GM19193 (cell line): ENCODE results near the gene ADI1.

ENCODE experiments used
- POLR2A ChIP-seq: IDR thresholded peaks from 4 replicates; pipeline ENCODE4 v1.6.1; 2011; ENCODE audit not compliant: insufficient read depth, insufficient read length; ENCODE audit errors: extremely low read depth

Gene ADI1

DNA sequence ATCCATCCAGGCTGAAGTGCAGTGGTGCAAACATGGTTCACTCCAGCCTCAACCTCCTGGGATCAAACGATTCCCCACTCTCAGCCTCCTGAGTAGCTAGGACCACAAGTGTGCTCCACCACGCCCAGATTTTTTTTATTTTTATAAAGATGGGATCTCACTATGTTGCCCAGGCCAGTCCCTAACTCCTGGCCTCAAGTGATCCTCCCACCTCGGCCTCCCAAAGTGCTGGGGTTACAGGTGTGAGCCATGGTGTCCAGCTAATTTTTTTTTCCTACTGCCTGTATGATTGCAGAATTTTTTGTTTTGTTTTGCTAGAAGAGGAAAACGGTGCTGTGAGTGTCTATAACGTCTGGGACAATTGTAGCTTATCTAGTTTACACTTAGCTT, 38.3 kb downstream of the ADI1 start:
- TF ChIP-seq POLR2A, result no peak

DNA sequence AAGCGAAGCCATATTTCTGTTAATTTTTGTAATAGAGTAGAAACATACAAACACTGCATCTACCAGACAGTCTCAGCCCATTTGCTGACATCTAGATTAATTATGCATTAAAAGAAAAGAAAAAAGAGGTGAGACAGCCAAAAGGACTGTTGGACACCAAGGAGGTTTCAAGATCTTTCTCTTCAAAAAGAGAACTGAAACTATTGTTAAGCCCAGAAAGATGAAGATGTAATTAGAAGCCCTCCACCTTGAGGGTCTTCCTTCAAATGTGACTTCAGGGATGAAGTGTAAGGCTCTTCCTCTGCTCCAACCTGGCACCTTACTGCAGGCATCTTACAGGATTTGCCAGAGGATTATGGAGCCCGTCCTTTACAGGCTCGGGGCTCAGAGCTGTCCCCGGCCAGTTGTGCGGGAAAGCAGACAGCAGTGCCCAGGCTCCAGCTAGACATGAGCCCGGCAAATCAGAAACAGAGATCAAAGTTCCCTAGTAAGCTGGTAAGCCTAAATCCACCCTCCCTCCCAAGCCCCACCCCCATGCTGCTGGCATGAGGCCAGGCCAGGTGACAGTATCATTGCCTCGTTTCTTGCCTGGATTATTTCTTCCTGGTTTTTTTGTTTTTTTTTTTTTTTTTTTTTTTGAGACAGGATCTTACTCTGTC, 38.9 kb downstream of the ADI1 start:
- TF ChIP-seq POLR2A, result no peak

DNA sequence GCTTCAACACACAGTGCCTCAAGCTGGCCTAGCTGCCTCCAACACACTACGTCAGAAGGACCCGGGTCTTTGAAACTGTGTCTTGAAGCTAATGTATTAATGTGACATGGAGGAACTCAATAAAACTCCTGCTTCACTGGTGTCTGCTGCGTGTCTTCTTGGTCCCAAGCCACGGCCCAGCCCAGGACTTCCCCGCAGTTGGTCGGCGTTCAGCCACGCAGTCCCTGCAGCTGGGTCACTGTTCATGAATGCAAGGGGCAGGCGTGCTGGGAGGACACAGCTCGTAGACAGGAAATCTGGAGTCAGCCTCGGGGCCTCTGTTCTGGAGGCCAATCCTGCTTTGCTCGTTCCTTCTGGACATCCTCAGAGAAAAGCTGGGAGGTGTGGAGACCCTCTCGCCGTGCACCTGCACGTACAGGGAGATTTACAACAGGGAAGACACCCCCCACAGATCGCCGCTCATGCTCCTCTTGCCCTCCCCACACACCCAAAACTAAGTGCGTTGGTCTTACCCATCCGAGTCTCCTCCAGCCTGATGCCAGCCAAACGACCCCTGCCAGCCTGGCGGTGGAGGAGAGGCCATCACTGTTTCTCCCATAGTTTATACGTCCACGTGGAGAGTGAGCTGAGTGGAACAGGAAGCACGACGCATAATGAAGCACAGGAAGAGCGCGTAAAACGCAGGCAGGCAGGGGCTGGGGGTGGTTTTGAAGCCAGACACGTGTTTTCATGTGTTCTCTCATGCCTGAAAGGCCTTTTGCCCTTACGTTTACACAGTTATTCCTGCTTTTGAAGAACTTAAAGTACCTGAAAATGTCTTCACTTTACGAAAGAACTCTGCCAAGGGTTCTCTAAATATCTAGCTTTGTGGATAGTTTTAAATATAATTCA, 39.7 kb downstream of the ADI1 start:
- TF ChIP-seq POLR2A, result no peak

DNA sequence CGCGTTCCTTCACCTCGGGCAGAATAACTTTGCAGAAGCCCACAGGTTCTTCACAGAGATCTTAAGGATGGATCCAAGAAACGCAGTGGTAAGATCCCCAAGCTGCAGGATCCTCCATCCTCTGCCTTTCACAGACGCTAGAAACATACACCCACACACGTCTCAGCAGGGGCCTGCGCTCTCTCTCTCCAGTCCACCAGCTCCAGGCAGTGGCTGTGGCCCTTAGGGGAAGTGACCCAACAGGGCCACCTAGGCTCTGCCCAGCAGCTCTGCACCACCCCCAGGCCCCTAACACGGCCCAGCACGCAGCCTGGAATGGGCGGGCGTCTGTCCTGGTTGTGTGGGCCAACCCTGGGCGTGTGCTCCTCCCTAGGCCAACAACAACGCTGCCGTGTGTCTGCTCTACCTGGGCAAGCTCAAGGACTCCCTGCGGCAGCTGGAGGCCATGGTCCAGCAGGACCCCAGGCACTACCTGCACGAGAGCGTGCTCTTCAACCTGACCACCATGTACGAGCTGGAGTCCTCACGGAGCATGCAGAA, 40.4 kb downstream of the ADI1 start:
- TF ChIP-seq POLR2A, result no peak

DNA sequence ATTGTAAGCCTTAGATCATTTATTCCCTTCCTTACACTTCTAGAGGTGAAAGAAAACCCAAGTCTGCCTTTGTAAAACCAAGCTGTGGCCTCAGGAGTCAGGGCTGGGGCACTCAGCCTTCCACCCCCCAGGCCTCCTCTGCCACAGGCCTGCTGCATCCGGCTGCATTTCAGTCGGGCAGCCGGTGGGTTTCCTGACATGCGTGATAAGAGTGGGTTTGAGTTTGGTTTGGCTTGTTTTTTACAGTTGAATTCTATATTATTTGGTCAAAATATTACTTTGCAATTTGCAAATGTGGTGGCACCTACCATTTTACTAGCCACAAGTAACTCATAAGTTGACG, 42.4 kb downstream of the ADI1 start:
- no peak for TF ChIP-seq POLR2A

DNA sequence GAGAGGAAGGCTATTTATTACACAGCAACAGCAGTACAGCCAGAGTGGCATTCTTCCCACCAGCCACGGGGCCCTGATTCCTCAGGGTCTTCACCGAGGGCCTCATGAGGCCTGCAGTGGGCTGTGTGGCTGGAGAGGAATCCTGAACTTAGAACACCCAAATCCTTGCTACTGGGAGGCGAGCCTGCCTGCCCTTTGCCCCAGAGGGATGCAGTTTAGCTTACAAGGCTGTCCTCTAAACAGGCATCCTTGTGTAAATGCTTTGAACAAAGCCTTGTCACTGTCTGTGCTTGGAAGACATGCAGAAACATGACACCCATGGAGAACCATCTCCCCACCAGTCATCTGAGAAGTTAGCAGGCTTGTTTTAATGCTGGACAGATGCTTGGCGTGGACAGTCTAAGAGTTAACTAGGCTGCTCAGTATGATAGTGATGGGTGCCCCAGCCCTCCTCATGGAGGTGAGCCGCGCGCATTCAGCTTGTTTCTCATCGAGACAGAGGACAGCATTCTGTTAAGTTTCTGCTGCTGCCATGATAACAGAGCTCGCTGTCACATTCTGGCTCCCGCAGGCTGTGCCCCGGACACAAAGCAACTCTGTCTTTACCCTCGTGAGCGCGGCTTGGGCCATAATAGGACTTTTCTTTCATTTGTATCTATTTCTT, 42.9 kb downstream of the ADI1 start:
- TF ChIP-seq POLR2A, result no peak

DNA sequence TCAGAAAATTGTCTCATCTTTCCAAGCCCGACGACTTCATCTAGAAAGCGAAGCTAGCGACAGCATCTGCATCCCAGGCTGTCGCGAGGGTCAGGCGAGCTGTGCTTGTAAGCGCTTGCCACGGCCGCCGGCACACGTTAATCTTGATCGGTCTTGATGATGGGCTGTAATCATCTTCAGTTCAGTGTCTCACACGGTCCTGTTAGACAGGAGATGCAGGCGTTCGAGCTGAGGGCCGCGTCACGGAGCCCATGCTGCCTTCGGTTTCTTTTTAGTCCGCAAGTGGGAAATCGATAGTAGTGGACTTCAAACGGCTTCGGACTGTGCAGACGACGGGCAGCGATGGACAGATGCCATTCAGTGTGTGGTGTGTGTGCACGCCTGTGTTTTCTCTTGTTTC, 43.6 kb downstream of the ADI1 start:
- TF ChIP-seq POLR2A, result no peak

DNA sequence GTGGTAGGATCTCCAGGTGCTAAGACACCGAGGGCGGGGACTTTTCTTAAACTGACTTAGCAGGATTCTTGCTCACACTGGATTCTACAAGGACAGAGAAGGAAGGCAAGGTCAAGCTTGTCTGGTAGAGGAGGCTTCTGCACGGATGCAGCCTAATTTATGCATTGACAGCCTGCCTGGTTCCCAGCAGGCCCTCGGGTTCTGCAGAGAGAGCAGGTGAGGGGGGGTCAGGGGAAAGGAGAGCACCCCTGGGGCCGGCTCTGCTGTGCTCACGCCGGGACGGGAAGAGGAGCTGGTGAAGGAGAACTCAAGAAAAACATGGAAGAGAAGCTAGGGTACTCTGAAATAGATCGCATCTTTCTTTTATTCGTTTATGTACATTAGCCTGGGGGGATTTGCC, 46.4 kb downstream of the ADI1 start:
- no peak for TF ChIP-seq POLR2A

DNA sequence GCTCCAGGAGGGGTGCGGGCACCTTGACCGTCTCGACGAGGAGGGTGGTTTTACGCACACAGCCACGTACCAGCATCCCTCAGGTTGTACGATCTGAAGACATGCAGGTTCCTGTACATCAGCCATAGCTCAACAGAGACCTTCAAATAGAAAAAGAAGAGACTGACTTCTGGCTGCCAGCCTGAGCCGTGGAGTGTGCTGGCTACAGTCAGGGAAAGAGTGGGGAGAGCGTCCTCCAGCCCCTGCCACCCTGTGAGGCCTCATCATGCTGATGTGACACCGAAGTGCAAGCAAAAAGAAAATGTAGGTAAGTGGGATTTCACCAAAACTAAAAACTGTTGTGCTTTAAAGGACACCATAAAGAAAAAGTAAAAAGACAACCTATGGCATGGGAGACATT, 47.0 kb downstream of the ADI1 start:
- TF ChIP-seq POLR2A, result no peak

DNA sequence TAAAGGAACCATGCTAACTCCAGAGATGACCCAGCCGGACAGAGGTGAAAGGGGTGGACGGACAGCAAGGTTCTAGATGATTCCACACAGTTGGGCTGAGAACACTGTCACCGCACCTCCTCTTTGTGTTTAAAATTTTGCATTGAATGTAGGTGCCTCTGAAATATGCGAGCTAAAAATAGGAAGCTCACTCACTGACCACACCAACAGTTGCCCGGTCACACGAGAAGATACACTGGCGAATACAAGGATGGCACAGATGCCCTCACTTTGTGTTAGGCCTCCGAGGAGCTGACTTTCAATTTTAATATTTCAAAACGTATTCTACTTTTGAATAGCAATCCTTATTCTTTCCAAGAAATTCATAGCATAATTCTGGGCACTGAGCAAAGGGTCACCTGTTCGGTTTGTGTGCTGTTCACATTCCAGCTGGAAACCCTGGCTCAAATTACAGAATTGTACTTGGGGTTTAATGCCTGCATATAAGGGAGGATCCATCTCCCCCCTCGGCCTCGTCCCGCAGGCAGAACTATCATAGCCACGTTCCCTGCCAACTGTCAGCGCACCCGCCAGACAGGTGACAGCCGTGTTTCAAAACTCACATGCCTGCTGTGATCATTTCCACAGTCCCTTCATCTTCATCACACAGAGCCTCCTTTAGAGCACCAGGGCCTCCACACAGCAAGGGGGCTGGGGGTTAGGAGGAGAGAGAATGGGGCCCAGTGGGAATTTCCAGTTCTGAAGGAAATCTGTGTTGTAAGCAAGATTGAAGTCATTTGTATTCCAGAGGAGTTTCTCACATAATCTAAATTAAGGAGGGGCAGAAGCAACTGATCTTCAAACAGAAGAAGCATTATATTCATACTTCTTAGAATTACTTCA, 48.2 kb downstream of the ADI1 start:
- TF ChIP-seq POLR2A, result no peak

DNA sequence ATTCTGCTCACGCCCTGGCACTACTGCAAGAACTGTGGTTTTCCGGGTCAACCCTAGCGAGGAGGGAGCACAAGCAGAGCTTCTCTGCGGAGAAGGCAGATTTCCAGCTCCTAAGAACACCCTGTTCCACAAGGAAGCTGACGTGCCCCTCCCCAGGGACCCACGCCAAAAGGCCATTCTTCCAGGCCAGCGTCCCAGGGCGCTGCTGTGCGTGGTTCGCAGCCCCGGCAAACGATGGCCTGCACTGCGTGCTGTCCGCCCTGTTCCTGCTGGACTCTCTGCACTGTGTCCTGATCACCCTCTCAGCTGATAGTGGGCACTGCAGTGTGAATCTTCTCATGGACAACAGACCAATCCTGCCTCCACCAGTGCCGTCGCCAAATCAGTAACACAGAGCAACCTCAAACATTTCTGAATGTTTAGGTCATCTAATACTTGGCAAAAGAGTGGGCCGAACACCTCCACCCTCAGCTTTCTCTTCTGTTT, 49.1 kb downstream of the ADI1 start:
- TF ChIP-seq POLR2A, result no peak

DNA sequence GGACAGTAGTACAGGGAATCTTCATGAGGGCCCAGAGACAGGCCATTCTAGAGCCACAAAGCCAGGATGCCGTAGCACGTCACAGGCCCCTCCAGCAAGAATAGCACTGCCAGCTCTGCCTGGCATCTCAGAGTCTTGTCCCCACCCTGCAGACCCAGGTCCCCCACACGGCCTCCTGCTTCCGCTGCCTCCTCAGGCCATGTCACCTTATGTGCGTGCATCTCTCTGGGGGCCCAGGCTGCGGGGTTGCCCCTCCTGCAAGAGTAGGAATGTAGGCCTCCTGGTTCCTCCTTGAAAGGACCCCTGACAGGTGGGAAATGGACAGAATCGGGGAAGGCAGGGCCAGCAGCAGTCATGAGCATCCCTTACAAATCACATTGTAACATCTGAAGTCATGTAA, 49.8 kb downstream of the ADI1 start:
- TF ChIP-seq POLR2A, result no peak

DNA sequence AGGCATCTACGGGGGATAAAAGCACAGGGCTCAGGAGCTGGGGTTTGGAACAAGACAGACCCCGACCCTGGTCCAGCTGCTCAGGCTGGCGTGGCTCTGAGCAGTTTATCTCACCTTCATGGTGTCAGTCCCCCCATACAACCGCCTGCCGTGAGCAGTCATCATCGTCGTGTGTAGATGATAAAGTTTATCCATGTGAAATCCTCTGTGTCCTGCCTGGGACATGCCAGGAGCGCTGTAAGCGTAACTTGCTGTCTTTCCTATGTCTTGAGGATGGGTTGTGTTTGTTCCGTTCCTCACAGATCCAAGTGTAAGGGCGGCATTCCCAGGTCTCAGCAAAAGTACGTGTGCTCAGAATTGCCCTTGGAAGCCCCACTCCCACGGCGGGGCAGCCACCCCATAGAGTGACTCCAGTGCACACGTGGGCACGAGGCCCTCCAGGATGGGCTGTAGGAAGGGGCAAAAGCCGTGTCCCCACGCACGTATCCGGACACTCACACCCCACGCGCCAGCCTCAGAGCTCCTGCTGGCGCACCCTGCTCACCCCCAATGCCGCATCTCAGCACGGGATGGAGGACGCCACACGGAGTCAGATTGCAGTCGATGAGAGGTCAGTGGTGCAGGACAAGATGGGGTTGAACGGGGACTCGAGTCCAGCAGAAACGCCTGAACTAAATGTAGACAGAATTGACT, 50.9 kb downstream of the ADI1 start:
- no peak for TF ChIP-seq POLR2A

DNA sequence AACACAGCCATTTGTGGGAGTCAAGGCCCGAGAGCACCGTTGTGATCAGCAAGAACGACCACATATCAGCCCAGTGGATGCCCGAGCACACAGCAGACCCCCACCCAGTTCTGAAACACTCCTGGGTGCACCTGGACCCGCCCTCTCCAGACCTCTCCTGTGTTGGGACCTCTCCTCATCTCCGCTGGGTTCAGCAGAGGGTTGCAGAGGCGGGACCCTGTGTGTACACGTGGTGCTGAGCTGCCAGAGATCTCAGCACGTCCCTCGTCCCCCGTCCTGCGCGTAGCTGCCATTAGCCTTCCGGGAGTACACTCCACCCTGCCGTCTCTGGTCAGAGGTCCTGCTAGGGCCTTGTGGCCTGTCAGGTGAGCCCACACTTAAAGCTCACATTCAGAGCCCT, 51.7 kb downstream of the ADI1 start:
- TF ChIP-seq POLR2A, result no peak
